Non-pigmented ciliary epithelial cell (primary cell): ENCODE data around the gene ST7.

Experiments
- DNase-seq: peaks from one replicate; pipeline ENCODE4 v3.0.0-alpha.2; 2010; ENCODE audit warnings: low read depth

ST7 gene

DNA sequence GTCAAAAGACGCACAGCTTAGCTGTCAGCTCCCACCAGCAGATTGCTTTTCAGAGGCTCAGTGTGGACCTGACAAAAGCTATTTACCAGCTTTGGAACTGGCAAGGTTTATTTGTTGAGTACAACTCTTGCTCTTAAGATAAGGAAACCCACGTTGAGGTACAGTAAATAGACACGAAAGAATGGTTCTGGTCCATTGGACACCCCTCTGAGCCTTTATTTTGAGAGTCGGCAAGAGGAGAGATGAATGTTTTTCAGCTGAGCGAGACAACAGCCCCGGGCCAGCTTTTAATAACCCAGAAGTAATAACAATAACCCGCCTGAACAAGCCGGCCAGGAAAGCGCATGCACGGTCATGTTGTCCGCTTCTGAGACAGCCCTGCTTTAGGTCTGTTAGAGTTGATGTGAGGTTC is 320.5 kb downstream of the ST7 start:
- DNase-seq: no peak

DNA sequence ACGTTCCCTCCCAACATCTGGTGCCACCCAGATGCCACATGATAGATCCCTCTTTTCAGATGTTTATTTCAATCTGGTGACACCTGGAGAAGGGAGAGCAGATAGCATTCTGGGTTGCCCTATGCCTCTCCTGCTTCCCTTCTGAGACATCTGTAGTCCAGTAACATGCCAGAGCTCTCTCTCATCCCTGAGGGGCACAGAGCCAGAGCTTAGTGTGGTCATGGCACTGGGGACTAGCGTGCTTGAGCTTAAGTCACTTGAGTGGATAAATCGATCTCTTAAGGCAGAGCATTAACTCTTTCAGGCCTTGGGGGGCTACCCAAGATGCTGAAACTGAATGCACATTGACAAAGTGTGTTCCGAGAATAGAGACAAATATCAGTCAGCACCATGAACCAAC is 321.6 kb downstream of the ST7 start:
- no peak for DNase-seq

DNA sequence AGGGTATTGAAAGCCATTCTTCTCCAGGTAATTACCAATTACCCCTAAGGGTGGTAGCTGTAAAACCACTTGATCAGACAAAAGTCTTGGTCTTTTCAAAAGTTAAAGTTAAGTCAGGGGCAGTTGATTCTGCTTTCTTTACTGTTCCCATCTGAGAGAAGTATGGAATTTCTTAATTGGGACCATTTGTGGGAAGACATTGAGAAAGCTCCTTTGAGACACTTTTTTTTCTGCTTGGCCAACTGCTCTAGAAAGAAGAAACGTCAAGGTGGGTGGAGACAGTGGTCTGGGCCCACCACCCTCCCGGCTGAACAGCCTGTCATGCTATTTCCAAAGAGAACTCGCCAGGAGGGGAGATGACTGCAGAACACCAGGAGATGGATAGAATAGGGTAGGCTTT is 324.3 kb downstream of the ST7 start:
- no peak for DNase-seq

GRCh38 chr7:117278040-117278439 is 324.7 kb downstream of the ST7 start:
- DNase-seq: no peak

- no peak for DNase-seq
These were observed 325.9 kb downstream of the ST7 start for GRCh38 chr7:117279203-117279602.
